ENCODE results near the gene LRP5. TPM values are rescaled to one million over a fixed set of nuclear protein-coding genes. Genes with fewer than 3 reads are reported as not detected.

Gene LRP5
- total and polyA plus RNA-seq, 2 experiments from 2014 or later, result 43.9 to 54.3 TPM

- no peaks in the 10 kb centered on the region for H3K79me2 ChIP-seq
- no peak for DNase-seq (ENCODE audit: low spot score)
- no peaks in the 10 kb centered on the region for H3K9me2 ChIP-seq (replicated peaks; ENCODE audit: insufficient read depth)
- H4K20me1 ChIP-seq (ENCODE audit: insufficient read depth, poor library complexity, severe bottlenecking), result no peaks in the 10 kb centered on the region
- H3K4me3 ChIP-seq, result no peak overlapping the region
- no peak overlapping the region for H3K4me2 ChIP-seq
- no peak for TF ChIP-seq EZH2phosphoT487 (IDR thresholded peaks at IDR 0.05; ENCODE audit: low read depth, severe bottlenecking, unreplicated experiment)
- TF ChIP-seq EZH2 (IDR thresholded peaks at IDR 0.05; ENCODE audit: borderline replicate concordance), result no peak
- no peak for TF ChIP-seq CTCF (IDR thresholded peaks at IDR 0.05; ENCODE audit: poor library complexity)
- H2AFZ ChIP-seq, result no peak overlapping the region
- peaks cover 5% of the 10 kb centered on the region for H3K4me1 ChIP-seq (ENCODE audit: insufficient read depth)
- H3K9me3 ChIP-seq (ENCODE audit: low read depth), result no peaks in the 10 kb centered on the region
- no peaks in the 10 kb centered on the region for H3K27me3 ChIP-seq
- H3K27ac ChIP-seq, result no peak overlapping the region
- no peaks in the 10 kb centered on the region for H3K36me3 ChIP-seq (replicated peaks; ENCODE audit: insufficient read depth, low read depth)
- WGBS (ENCODE audit: low lambda C conversion rate, missing lambda C conversion rate), result 94% methylated on average over 5 of the region's 5 CpGs
These were observed 16.5 kb upstream of the LRP5 start for GRCh38 chr11:68295940-68296339.

GRCh38 chr11:68296344-68297051 lies 15.9 kb upstream of the LRP5 start:
- Histone ChIP-seq H3K27ac (no peak overlapping the region), H3K4me1 (ENCODE audit: insufficient read depth) (peaks cover 5% of the 10 kb centered on the region), H3K4me3 (no peak overlapping the region), H4K20me1 (ENCODE audit: insufficient read depth, poor library complexity, severe bottlenecking) (no peaks in the 10 kb centered on the region), H2AFZ (no peak overlapping the region), H3K4me2 (no peak overlapping the region), H3K36me3 (replicated peaks; ENCODE audit: insufficient read depth, low read depth) (no peaks in the 10 kb centered on the region), H3K9me2 (replicated peaks; ENCODE audit: insufficient read depth) (no peaks in the 10 kb centered on the region), H3K79me2 (no peaks in the 10 kb centered on the region), H3K9me3 (ENCODE audit: low read depth) (no peaks in the 10 kb centered on the region), H3K27me3 (no peaks in the 10 kb centered on the region)
- no peak for TF ChIP-seq EZH2phosphoT487 (IDR thresholded peaks at IDR 0.05; ENCODE audit: low read depth, severe bottlenecking, unreplicated experiment)
- TF ChIP-seq CTCF (IDR thresholded peaks at IDR 0.05; ENCODE audit: poor library complexity), result no peak
- TF ChIP-seq EZH2 (IDR thresholded peaks at IDR 0.05; ENCODE audit: borderline replicate concordance), result no peak
- no peak for DNase-seq (ENCODE audit: low spot score)
- 91% methylated on average over 15 of the region's 15 CpGs for WGBS (ENCODE audit: low lambda C conversion rate, missing lambda C conversion rate)

- H3K4me3 ChIP-seq, result no peak overlapping the region
- no peak for DNase-seq (ENCODE audit: low spot score)
- 96% methylated on average over 6 of the region's 6 CpGs for WGBS (ENCODE audit: low lambda C conversion rate, missing lambda C conversion rate)
- no peaks in the 10 kb centered on the region for H3K27me3 ChIP-seq
- H3K4me1 ChIP-seq (ENCODE audit: insufficient read depth), result peaks cover 5% of the 10 kb centered on the region
- TF ChIP-seq CTCF (IDR thresholded peaks at IDR 0.05; ENCODE audit: poor library complexity), result no peak
- TF ChIP-seq EZH2phosphoT487 (IDR thresholded peaks at IDR 0.05; ENCODE audit: low read depth, severe bottlenecking, unreplicated experiment), result no peak
- no peak for TF ChIP-seq EZH2 (IDR thresholded peaks at IDR 0.05; ENCODE audit: borderline replicate concordance)
- H2AFZ ChIP-seq, result peak overlapping the region; percentile 43
- no peaks in the 10 kb centered on the region for H3K79me2 ChIP-seq
- H3K36me3 ChIP-seq (replicated peaks; ENCODE audit: insufficient read depth, low read depth), result no peaks in the 10 kb centered on the region
- no peaks in the 10 kb centered on the region for H3K9me3 ChIP-seq (ENCODE audit: low read depth)
- peak overlapping the region; percentile 97 for H3K27ac ChIP-seq
- H4K20me1 ChIP-seq (ENCODE audit: insufficient read depth, poor library complexity, severe bottlenecking), result no peaks in the 10 kb centered on the region
- H3K9me2 ChIP-seq (replicated peaks; ENCODE audit: insufficient read depth), result no peaks in the 10 kb centered on the region
- H3K4me2 ChIP-seq, result peak overlapping the region; percentile 70
These were observed 15.4 kb upstream of the LRP5 start for GRCh38 chr11:68297052-68297378.
